WERI-Rb-1 (cell line): ENCODE data around the gene BACH2.
A peak's percentile ranks its signal among the peaks of the same experiment; 100 is the strongest.

ENCODE experiments used
- DNase-seq: peaks from one replicate; pipeline ENCODE4 v3.0.0-alpha.2; 2020
- H3K27ac ChIP-seq: fragments of 250-450 bp; sonication (Bioruptor Pico); 2 replicates; pipeline ENCODE4 v1.5.1; 2020; ENCODE audit warnings: mild to moderate bottlenecking, moderate library complexity
- H3K27me3 ChIP-seq: fragments of 250-450 bp; sonication (Bioruptor Pico); 2 replicates; pipeline ENCODE4 v1.5.1; 2021; ENCODE audit warnings: mild to moderate bottlenecking, low read depth, moderate library complexity; ENCODE audit not compliant: insufficient read depth, severe bottlenecking
- H3K36me3 ChIP-seq: fragments of 250-450 bp; sonication (Bioruptor Pico); 2 replicates; pipeline ENCODE4 v1.5.1; 2020; ENCODE audit warnings: mild to moderate bottlenecking, moderate library complexity
- H3K4me3 ChIP-seq: 2 replicates; pipeline ENCODE4 v1.5.1; 2011; ENCODE audit warnings: low read depth, mild to moderate bottlenecking, control low read depth, low read length
- H3K9me3 ChIP-seq: fragments of 250-450 bp; sonication (Bioruptor Pico); 2 replicates; pipeline ENCODE4 v1.5.1; 2021; ENCODE audit warnings: mild to moderate bottlenecking, moderate library complexity; ENCODE audit not compliant: severe bottlenecking
- CTCF ChIP-seq: IDR thresholded peaks from 2 replicates; pipeline ENCODE4 v1.5.1; 2011; ENCODE audit warnings: low read depth, mild to moderate bottlenecking, control low read depth, inconsistent platforms, low read length

The BACH2 gene

GRCh38 chr6:90090866-90091265 lies 205.8 kb downstream of the BACH2 start:
- H3K36me3 ChIP-seq: no peaks in the 10 kb centered on the region
- no peak for DNase-seq
- H3K9me3 ChIP-seq: no peaks in the 10 kb centered on the region
- no peaks in the 10 kb centered on the region for H3K27me3 ChIP-seq
- H3K4me3 ChIP-seq: no peak overlapping the region
- no peak overlapping the region for H3K27ac ChIP-seq
- no peak for TF ChIP-seq CTCF

- H3K27me3 ChIP-seq: no peaks in the 10 kb centered on the region
- no peak overlapping the region for H3K27ac ChIP-seq
- no peak for TF ChIP-seq CTCF
- H3K4me3 ChIP-seq: no peak overlapping the region
- H3K9me3 ChIP-seq: no peaks in the 10 kb centered on the region
- DNase-seq: no peak
- no peaks in the 10 kb centered on the region for H3K36me3 ChIP-seq
Measured at GRCh38 chr6:90088009-90088408, 208.6 kb downstream of the BACH2 start.

- no peak for DNase-seq
- no peak overlapping the region for H3K27ac ChIP-seq
- H3K4me3 ChIP-seq: no peak overlapping the region
Measured at GRCh38 chr6:90087106-90087833, 209.4 kb downstream of the BACH2 start.

GRCh38 chr6:90086517-90086916 lies 210.1 kb downstream of the BACH2 start:
- H3K27ac ChIP-seq: no peak overlapping the region
- TF ChIP-seq CTCF: 0 out of 2 replicates have a peak, but pooled peaks have one; percentile 19
- no peaks in the 10 kb centered on the region for H3K27me3 ChIP-seq
- no peak overlapping the region for H3K4me3 ChIP-seq
- no peaks in the 10 kb centered on the region for H3K9me3 ChIP-seq
- no peak for DNase-seq
- no peaks in the 10 kb centered on the region for H3K36me3 ChIP-seq

More at GRCh38 chr6:90087106-90087833, 209.4 kb downstream of the BACH2 start:
- Histone ChIP-seq H3K9me3 (no peaks in the 10 kb centered on the region), H3K36me3 (no peaks in the 10 kb centered on the region), H3K27me3 (no peaks in the 10 kb centered on the region)
- no peak for TF ChIP-seq CTCF

GRCh38 chr6:90083891-90084290 lies 212.8 kb downstream of the BACH2 start:
- Histone ChIP-seq H3K36me3 (no peaks in the 10 kb centered on the region), H3K4me3 (no peak overlapping the region), H3K9me3 (no peaks in the 10 kb centered on the region), H3K27me3 (no peaks in the 10 kb centered on the region), H3K27ac (no peak overlapping the region)
- DNase-seq: no peak
- TF ChIP-seq CTCF: no peak

- 0 out of 2 replicates have a peak, but pooled peaks have one; percentile 5 for TF ChIP-seq CTCF
- DNase-seq: no peak
- no peaks in the 10 kb centered on the region for H3K27me3 ChIP-seq
- H3K9me3 ChIP-seq: no peaks in the 10 kb centered on the region
- no peaks in the 10 kb centered on the region for H3K36me3 ChIP-seq
- no peak overlapping the region for H3K27ac ChIP-seq
- no peak overlapping the region for H3K4me3 ChIP-seq
Measured at GRCh38 chr6:90082847-90083246, 213.8 kb downstream of the BACH2 start.
